ENCODE measurements around the gene TCEANC2. TPM values are rescaled to one million over a fixed set of nuclear protein-coding genes. Genes with fewer than 3 reads are reported as not detected.

TCEANC2 gene
- total RNA-seq, 4 donors from 2014 or later, result 1.9 to 4.3 (median 3.2) TPM

- intact Hi-C loops (cut with DNase I), result no loop called here
- TF ChIP-seq POLR2A (IDR thresholded peaks at IDR 0.05) (no peak), CTCF (IDR thresholded peaks at IDR 0.05) (no peak)
- H3K9me3 ChIP-seq, result no peaks in the 10 kb centered on the region
- H3K4me1 ChIP-seq, result no peaks in the 10 kb centered on the region
- DNase-seq, result no peak
- H3K36me3 ChIP-seq, result peaks cover 0 to 47% (median 10%) of the 10 kb centered on the region in 3 donors
- no peak overlapping the region for H3K4me3 ChIP-seq
- no peak overlapping the region for H3K27ac ChIP-seq
- no peaks in the 10 kb centered on the region for H3K27me3 ChIP-seq
- whole genome bisulfite sequencing, 2 donors, result 86 to 96% methylated on average over 3 of the region's 3 CpGs
Observed at GRCh38 chr1:54028306-54029251, 24.8 kb upstream of the TCEANC2 start.

GRCh38 chr1:54037476-54037875, 15.9 kb upstream of the TCEANC2 start:
- Histone ChIP-seq H3K27ac (no peak overlapping the region), H3K4me3 (no peak overlapping the region), H3K36me3 (peaks cover 8 to 100% (median 50%) of the 10 kb centered on the region in 3 donors), H3K4me1 (no peaks in the 10 kb centered on the region), H3K27me3 (no peaks in the 10 kb centered on the region), H3K9me3 (no peaks in the 10 kb centered on the region)
- DNase-seq, result no peak
- TF ChIP-seq POLR2A (IDR thresholded peaks at IDR 0.05) (no peak), CTCF (IDR thresholded peaks at IDR 0.05) (no peak)
- intact Hi-C loops (cut with DNase I), result no loop called here

GRCh38 chr1:54041806-54042205, 11.6 kb upstream of the TCEANC2 start:
- H3K27ac ChIP-seq, result no peak overlapping the region
- H3K4me3 ChIP-seq, result no peak overlapping the region
- H3K27me3 ChIP-seq, result no peaks in the 10 kb centered on the region
- H3K4me1 ChIP-seq, result peaks cover 0 to 15% (median 0%) of the 10 kb centered on the region in 3 donors
- no peaks in the 10 kb centered on the region for H3K9me3 ChIP-seq
- DNase-seq, result no peak
- H3K36me3 ChIP-seq, result peaks cover 0 to 93% (median 36%) of the 10 kb centered on the region in 3 donors
- intact Hi-C loops (cut with DNase I), result no loop called here
- 0 to 2% methylated on average over 1 of the region's 1 CpG for WGBS, 2 donors
- no peak for TF ChIP-seq CTCF (IDR thresholded peaks at IDR 0.05)
- no peak for TF ChIP-seq POLR2A (IDR thresholded peaks at IDR 0.05)

- no peak for DNase-seq
- Histone ChIP-seq H3K4me1 (peaks cover 0 to 52% (median 19%) of the 10 kb centered on the region in 3 donors), H3K9me3 (no peaks in the 10 kb centered on the region), H3K27me3 (no peaks in the 10 kb centered on the region), H3K36me3 (peaks cover 0 to 61% (median 27%) of the 10 kb centered on the region in 3 donors), H3K4me3 (no peak overlapping the region), H3K27ac (no peak overlapping the region)
- no peak for TF ChIP-seq CTCF (IDR thresholded peaks at IDR 0.05)
- TF ChIP-seq POLR2A (IDR thresholded peaks at IDR 0.05), result no peak
- intact Hi-C loops (cut with DNase I), result no loop called here
- WGBS, 2 donors, result 76 to 87% methylated on average over 2 of the region's 2 CpGs
Observed at GRCh38 chr1:54045496-54045895, 7.9 kb upstream of the TCEANC2 start.

GRCh38 chr1:54046671-54047383, 6.6 kb upstream of the TCEANC2 start:
- intact Hi-C loops (cut with DNase I), result no loop called here
- no peaks in the 10 kb centered on the region for H3K27me3 ChIP-seq
- no peak overlapping the region for H3K4me3 ChIP-seq
- H3K27ac ChIP-seq, result no peak overlapping the region
- H3K9me3 ChIP-seq, result no peaks in the 10 kb centered on the region
- WGBS, 2 donors, result 73% methylated on average over 7 of the region's 7 CpGs
- peaks cover 0 to 53% (median 16%) of the 10 kb centered on the region in 3 donors for H3K36me3 ChIP-seq
- DNase-seq, result no peak
- H3K4me1 ChIP-seq, result peaks cover 8 to 66% (median 33%) of the 10 kb centered on the region in 3 donors
- TF ChIP-seq CTCF (IDR thresholded peaks at IDR 0.05) (no peak), POLR2A (IDR thresholded peaks at IDR 0.05) (no peak)

Measured in esophagus squamous epithelium (tissue), 5 donors.